Activated CD4-positive, alpha-beta T cell treated with anti-CD3 and anti-CD28 coated beads, Interleukin-2, amount 50 U/mL, for 4 hours (primary cell): ENCODE data around the gene FGF14.
A peak's percentile ranks its signal among the peaks of the same experiment; 100 is the strongest.

ENCODE experiments used
- DNase-seq, 2 experiments: peaks; one replicate each; pipeline ENCODE4 v3.0.0-alpha.2; 2020

The FGF14 gene

DNA sequence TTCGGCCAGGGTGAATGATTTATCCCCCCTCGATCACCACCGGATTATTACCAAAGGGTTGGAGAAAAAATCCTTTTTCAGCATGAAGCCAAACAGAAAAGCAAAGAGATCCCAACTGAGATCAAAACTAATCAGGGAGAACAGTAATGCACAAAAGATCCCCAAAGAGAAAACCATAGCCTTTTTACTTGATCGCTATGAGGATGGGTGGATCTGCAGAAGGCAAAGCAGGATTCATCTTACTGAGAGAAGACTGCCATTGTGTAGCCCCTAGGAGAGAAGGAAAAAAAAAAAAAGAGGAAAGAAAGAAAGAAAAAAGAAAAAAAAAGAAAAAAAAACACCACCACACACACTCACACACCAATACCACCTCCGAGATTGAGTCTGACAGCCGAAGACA is at the start of gene FGF14:
Gene FGF14, minus strand, starts transcription at position 283 of the 400 bp plus-strand sequence.
- DNase-seq: no peak

- DNase-seq: no peak
These were observed 41.4 kb upstream of the FGF14 start for GRCh38 chr13:102443249-102443648.

GRCh38 chr13:102441085-102441484 is 39.2 kb upstream of the FGF14 start:
- DNase-seq: no peak

GRCh38 chr13:102440259-102440936 is 38.5 kb upstream of the FGF14 start:
- no peak for DNase-seq

DNA sequence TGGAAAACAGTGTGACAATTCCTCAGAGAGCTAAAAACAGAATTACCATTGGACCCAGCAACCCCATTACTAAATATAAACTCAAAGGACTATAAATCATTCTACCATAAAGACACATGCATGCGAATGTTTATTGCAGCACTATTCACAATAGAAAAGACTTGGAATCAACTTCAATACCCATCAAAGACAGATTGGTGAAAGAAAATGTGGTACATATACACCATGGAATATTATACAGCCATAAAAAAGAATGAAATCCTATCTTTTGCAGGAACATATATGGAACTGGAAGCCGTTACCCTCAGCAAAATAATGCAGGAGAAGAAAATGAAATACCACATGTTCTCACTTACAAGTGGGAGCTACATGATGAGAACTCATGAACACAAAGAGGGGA is 20.8 kb upstream of the FGF14 start:
- no peak for DNase-seq

DNA sequence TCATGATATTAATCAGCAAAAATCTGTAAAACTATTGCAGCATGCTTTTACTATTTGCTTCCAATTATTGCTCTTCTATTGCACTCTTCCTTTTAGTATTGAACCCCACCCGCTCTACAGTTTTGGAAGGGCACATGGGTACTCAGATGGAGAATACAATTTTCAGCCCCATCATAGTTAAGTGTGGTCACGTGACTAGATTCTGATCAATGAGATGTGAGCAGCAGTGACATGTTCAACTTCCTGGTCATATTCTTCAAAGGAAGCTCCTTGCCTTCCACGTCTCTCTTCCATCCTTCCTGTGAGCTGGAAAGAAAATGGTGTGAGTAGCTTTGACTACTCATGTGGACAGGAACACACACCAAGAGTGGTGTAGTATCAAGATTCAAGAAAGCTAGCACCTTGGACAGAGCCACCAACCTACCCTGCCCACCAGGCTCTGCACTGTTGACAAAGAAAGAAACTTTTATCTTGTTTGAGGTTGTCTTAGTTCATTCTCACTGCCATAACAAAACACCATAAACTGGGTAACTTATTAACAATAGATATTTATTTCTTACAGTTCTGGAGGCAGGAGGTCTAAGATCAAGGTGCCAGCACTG is 3.8 kb upstream of the FGF14 start:
- DNase-seq: no peak

DNA sequence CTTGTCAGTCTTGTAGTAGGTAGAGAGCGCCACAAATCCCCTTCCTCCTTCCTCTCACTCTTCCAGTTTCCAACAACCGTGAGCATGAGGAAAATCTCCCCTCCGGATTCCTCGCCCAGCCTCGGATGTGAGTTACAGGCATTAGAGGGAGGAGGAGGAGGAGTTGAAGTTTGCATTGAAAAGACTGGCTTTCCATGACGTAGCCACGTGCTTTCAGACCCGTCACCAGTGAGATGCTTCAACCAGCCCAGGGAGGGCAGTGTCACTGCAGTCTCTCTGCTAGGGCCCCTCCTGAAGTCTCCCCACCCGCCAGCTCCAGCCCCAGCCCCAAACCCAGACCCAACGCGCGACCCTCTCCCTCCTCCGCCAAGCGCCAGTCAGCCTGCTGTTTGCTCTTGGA is 442 bp upstream of the FGF14 start:
- peak in 1 of 2 experiments; percentile 16 for DNase-seq

- no peak for DNase-seq
These were observed 583 bp downstream of the FGF14 start for GRCh38 chr13:102401265-102401664.

DNA sequence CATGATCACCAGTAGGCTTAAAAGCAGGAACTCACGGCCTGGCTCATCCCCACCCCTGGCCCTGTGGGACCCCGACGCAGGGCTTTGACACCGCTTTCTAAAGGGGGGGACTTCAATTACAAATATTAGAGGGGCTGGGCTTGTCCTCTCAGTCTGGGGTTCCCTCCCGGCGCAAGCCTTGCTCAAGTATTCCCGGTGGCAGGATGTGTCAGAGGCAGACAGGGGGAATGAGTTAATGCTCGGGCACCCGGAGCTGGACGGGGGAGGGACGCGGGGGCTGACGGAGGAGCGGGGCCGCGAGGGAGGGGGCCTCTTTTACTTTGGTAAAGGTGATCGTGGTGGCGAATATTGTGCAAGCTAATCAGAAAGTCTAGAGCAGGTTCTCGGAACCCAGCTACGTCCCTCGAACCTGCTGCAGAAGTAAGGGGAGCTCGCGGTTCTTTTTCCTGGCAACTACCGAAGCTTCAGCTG is 1.1 kb downstream of the FGF14 start:
- no peak for DNase-seq

GRCh38 chr13:102399791-102400674 is 1.8 kb downstream of the FGF14 start:
- DNase-seq: peak in 1 of 2 experiments; percentile 4

- DNase-seq: no peak
These were observed 5.9 kb downstream of the FGF14 start for GRCh38 chr13:102395939-102396338.

DNA sequence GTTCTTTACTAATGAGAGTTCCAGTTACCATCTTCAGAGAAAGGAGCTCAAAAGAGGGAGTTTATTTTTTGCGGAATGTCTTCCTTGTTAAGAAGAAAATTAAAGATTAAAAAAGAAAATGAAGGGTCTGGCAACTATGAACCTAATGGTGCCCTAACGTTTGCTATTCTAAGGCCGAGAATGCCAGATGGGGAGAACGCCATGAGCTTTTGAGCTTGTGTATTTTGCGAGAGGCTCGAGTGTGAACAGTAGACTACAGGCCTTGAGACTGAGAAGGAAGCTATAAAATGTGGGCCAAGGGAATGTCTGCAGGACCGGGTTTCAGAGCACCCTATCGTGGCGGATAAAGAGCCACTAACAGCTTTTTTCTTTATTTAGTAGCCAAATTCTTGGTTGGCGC is 6.7 kb downstream of the FGF14 start:
- no peak for DNase-seq

GRCh38 chr13:102394158-102395053 is 7.4 kb downstream of the FGF14 start:
- peak; percentile 95 to 96 for DNase-seq

DNA sequence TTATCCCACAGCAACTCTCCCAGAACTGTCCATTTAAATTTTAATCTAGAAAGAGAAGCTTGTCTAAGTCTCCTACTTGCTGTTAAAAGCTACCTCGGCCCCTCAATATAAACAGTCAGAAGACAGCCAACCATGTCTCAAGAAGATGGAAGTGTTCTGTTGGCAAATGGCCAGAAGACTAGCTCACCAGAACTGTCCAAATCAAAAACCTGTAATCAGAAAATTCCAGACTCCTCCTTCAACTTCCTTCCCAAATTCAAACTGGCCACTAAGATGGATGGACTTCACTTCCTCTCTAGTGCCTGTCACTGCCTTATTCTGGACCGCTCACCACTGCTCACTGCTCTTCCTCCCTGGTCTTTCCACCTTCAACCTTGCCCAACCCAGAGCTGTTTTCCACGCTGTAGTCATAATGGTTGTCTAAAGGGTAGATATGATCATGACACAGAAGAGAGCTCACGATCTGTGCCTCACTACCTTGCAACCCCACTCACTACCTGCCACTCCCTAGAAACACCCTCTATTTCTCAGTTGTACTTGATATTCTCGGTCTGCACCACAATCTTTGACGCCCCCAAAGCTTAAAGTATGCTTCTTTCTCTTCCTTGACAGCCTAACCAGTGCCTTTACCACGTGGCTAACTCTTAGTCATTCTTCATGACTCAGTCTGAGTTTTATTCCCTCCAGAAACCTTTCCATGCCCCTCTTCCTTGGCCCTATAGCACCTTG is 9.2 kb downstream of the FGF14 start:
- DNase-seq: peak in 1 of 2 experiments; percentile 1

- DNase-seq: no peak
These were observed 15.4 kb downstream of the FGF14 start for GRCh38 chr13:102386461-102386860.

- DNase-seq: no peak
These were observed 21.8 kb downstream of the FGF14 start for GRCh38 chr13:102380012-102380411.

DNA sequence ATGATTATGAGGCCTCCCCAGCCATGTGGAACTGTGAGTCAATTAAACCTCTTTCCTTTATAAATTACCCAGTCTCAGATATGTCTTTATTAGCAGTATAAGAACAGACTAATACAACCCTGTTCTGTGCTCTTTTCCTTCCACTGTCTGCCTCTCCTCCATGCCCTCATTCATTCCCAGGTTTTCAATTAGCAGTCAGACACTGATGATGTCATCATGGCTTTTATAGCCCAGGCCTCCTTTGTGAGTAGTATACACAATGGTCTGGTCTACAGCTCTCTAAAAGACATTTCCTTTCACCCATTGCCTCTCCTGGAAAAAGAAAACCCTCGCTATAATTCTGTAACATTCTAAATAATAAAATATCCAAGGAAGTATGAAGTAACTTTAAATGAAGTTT is 25.5 kb downstream of the FGF14 start:
- DNase-seq: no peak

DNA sequence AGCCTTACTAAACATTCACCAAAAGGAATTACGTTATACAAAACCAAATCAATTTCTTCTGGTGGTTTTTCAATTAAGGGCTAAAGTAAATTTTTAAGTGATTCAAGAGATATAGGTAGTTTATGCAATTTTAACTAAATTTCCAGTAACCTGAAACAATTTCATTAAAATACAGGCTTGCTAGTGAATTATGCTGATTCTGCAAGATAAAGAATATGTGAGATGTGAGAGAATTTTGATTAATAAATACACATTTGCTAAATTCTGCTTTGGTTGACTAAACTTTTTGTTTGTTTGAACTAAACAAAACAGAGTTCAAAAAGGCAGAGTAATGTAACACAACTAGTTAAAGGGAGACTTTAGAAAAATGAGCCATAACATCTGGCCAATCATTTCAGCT is 27.1 kb downstream of the FGF14 start:
- no peak for DNase-seq

- no peak for DNase-seq
These were observed 27.6 kb downstream of the FGF14 start for GRCh38 chr13:102374233-102374632.

DNA sequence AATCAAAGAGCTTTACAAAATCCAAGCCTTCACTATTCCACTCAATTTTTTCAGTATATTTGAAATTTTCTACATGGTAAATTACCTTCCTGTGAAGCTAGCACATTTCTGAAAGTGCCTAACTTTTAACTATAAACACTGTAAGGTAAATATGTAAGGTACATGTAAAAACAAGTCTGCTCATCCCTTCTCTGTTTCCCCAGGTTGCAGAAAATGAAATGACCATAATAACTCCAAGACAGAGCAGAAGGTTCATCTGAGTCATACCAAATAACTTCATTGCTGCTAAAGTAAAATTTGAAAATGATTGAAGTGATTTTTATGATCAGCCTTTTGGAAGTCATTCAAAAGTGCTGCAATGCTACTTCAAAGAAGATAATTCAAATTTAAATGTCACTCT is 28.6 kb downstream of the FGF14 start:
- no peak for DNase-seq

DNA sequence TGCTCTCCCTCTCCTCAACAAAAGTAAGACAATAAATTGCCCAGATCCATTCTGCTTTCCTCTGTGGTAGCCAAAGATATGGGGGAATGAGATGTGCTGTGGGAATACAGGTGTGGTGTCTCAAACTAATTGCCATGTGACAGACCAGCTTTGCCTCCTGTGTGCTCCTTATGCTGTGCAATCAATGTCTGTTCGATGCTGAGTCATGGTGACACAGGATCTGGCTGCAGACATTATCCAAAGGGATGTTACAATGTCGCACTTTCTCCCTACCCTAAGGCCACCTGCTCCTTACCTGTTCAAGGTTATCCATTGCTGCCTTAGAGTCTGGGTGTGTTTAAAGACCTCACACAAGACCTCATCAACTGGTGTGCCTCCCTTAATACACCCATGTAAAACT is 32.5 kb downstream of the FGF14 start:
- DNase-seq: no peak

- no peak for DNase-seq
These were observed 34.0 kb downstream of the FGF14 start for GRCh38 chr13:102367836-102368235.
